H1 (cell line): Measurements from ENCODE around the gene POGLUT2. TPM values are rescaled to one million over a fixed set of nuclear protein-coding genes. Genes with fewer than 3 reads are reported as not detected.

Source experiments
- CTCF ChIA-PET: fragments of 300-600 bp; sonication (Branson Sonifier 250); formaldehyde crosslinking; loops from one replicate; lab custom pipeline; 2021; ENCODE audit not compliant: partially characterized antibody; lab: Charles Lee
- POLR2A ChIA-PET: fragments of 300-600 bp; sonication (Branson Sonifier 250); formaldehyde crosslinking; loops from one replicate; lab custom pipeline; 2021; ENCODE audit warnings: inconsistent platforms; ENCODE audit not compliant: partially characterized antibody; lab: Charles Lee
- DNase-seq, 2 experiments: peaks; one replicate each; pipeline versions ENCODE4 v3.0.0 to v3.0.0-alpha.2; 2010 to 2022; ENCODE audit warnings: low spot score in 2 of 2, low read depth in 1 of 2, mixed read lengths in 1 of 2
- FAIRE-seq: peaks from 2 replicates; lab custom pipeline; 2011; peaks lifted over from hg19 to GRCh38; lab: Jason Lieb, UNC
- H2AFZ ChIP-seq: 2 replicates; pipeline ENCODE4 v1.8.1; 2012; ENCODE audit warnings: low read length, inconsistent platforms
- H2AK5ac ChIP-seq: 2 replicates; pipeline ENCODE4 v1.6.1; 2013; ENCODE audit warnings: low read depth, low read length
- H2BK120ac ChIP-seq: replicated peaks from 2 replicates; pipeline ENCODE3; 2013; ENCODE audit warnings: low read depth, low read length, inconsistent platforms
- H2BK12ac ChIP-seq: 2 replicates; pipeline ENCODE4 v1.6.1; 2013; ENCODE audit warnings: low read depth, low read length
- H2BK15ac ChIP-seq: 2 replicates; pipeline ENCODE4 v1.6.1; 2013; ENCODE audit warnings: low read length
- H2BK20ac ChIP-seq: 2 replicates; pipeline ENCODE4 v1.6.1; 2013; ENCODE audit warnings: low read length
- H2BK5ac ChIP-seq: 2 replicates; pipeline ENCODE4 v1.6.1; 2013; ENCODE audit warnings: low read depth, low read length
- H3K14ac ChIP-seq: 2 replicates; pipeline ENCODE4 v1.6.1; 2013; ENCODE audit warnings: inconsistent platforms; ENCODE audit not compliant: insufficient read length
- H3K18ac ChIP-seq: 2 replicates; pipeline ENCODE4 v1.6.1; 2013; ENCODE audit warnings: low read length; ENCODE audit errors: extremely low read depth
- H3K23ac ChIP-seq: 2 replicates; pipeline ENCODE4 v1.6.1; 2013; ENCODE audit warnings: inconsistent platforms; ENCODE audit not compliant: insufficient read length
- H3K23me2 ChIP-seq: 2 replicates; pipeline ENCODE4 v1.6.1; 2013; ENCODE audit warnings: low read depth, low read length
- H3K27ac ChIP-seq: 2 replicates; pipeline ENCODE4 v1.6.1; 2011; ENCODE audit warnings: low read depth, low read length, inconsistent platforms
- H3K27me3 ChIP-seq, 4 experiments: replicated peaks in 1 of 4; 1 replicate in 1 of 4; 2 replicates in 3 of 4; pipeline versions ENCODE4 v1.6.1 to v1.8.1; 2011 to 2013; ENCODE audit warnings: low read length in 3 of 4, mild to moderate bottlenecking in 3 of 4, inconsistent platforms in 2 of 4, mixed read lengths in 2 of 4, moderate library complexity in 1 of 4; ENCODE audit not compliant: control insufficient read depth in 3 of 4, insufficient read depth in 3 of 4; ENCODE audit errors: extremely low read depth in 1 of 4
- H3K36me3 ChIP-seq, 4 experiments: 2 replicates each; pipeline versions ENCODE4 v1.6.1 to v1.8.1; 2011 to 2013; ENCODE audit warnings: mild to moderate bottlenecking in 4 of 4, low read length in 3 of 4, moderate library complexity in 2 of 4, control low read depth in 1 of 4, inconsistent platforms in 1 of 4; ENCODE audit not compliant: insufficient read depth in 4 of 4, control insufficient read depth in 2 of 4
- H3K4ac ChIP-seq: replicated peaks from 2 replicates; pipeline ENCODE3; 2013; ENCODE audit warnings: low read length, low read depth, mixed read lengths, inconsistent platforms; ENCODE audit not compliant: insufficient read length
- H3K4me1 ChIP-seq, 4 experiments: replicated peaks in 1 of 4; 1 replicate in 1 of 4; 2 replicates in 3 of 4; pipeline versions ENCODE4 v1.6.1 to v1.8.1; 2011 to 2013; ENCODE audit warnings: low read length in 3 of 4, inconsistent platforms in 2 of 4, mixed read lengths in 1 of 4; ENCODE audit not compliant: insufficient read depth in 4 of 4, control insufficient read depth in 3 of 4
- H3K4me2 ChIP-seq, 2 experiments: 2 replicates each; pipeline versions ENCODE4 v1.6.1 to v1.8.1; 2011 to 2013; ENCODE audit warnings: low read depth in 2 of 2, low read length in 2 of 2, control low read depth in 1 of 2, inconsistent platforms in 1 of 2, mild to moderate bottlenecking in 1 of 2; ENCODE audit not compliant: insufficient read depth in 1 of 2
- H3K4me3 ChIP-seq, 4 experiments: fragments of 200-600, 300-600 bp in 1 of 4; sonication (generic), shearing (Covaris generic), sonication (Bioruptor Twin) in 1 of 4; 2 replicates each; pipeline versions ENCODE4 v1.5.1 to v1.8.1; 2011 to 2016; ENCODE audit warnings: low read length in 4 of 4, low read depth in 3 of 4, control low read depth in 2 of 4, inconsistent platforms in 2 of 4, mild to moderate bottlenecking in 2 of 4, mixed read lengths in 1 of 4, moderate library complexity in 1 of 4; ENCODE audit not compliant: insufficient read depth in 2 of 4; ENCODE audit errors: extremely low read depth in 1 of 4
- H3K56ac ChIP-seq: replicated peaks from 2 replicates; pipeline ENCODE3; 2013; ENCODE audit warnings: low read depth, mild to moderate bottlenecking, mixed read lengths, low read length, inconsistent platforms; ENCODE audit not compliant: insufficient read length
- H3K79me1 ChIP-seq: 2 replicates; pipeline ENCODE4 v1.6.1; 2013; ENCODE audit warnings: low read depth, low read length, control low read depth
- H3K79me2 ChIP-seq, 2 experiments: 2 replicates each; pipeline versions ENCODE4 v1.6.1 to v1.8.1; 2012 to 2013; ENCODE audit warnings: low read length in 2 of 2, mild to moderate bottlenecking in 2 of 2, inconsistent platforms in 1 of 2; ENCODE audit not compliant: insufficient read depth in 2 of 2, control insufficient read depth in 1 of 2
- H3K9ac ChIP-seq, 4 experiments: replicated peaks in 1 of 4; 1 replicate in 1 of 4; 2 replicates in 3 of 4; pipeline versions ENCODE4 v1.6.1 to v1.8.1; 2011 to 2013; ENCODE audit warnings: low read depth in 3 of 4, low read length in 3 of 4, control low read depth in 2 of 4, mild to moderate bottlenecking in 2 of 4, moderate library complexity in 2 of 4, inconsistent platforms in 1 of 4; ENCODE audit errors: extremely low read depth in 1 of 4
- H3K9me3 ChIP-seq, 2 experiments: 2 replicates each; pipeline versions ENCODE4 v1.6.1 to v1.8.1; 2012 to 2013; ENCODE audit warnings: mild to moderate bottlenecking in 2 of 2, moderate library complexity in 2 of 2, control low read depth in 1 of 2, inconsistent platforms in 1 of 2, low read depth in 1 of 2, low read length in 1 of 2, mixed read lengths in 1 of 2; ENCODE audit not compliant: insufficient read depth in 2 of 2
- H4K20me1 ChIP-seq, 2 experiments: replicated peaks in 1 of 2; 2 replicates each; pipeline versions ENCODE3 to v1.8.1; 2011 to 2013; ENCODE audit warnings: inconsistent platforms in 2 of 2, low read length in 2 of 2, mild to moderate bottlenecking in 1 of 2; ENCODE audit not compliant: insufficient read depth in 2 of 2, control insufficient read depth in 1 of 2
- H4K5ac ChIP-seq: 2 replicates; pipeline ENCODE4 v1.6.1; 2013; ENCODE audit warnings: low read length, low read depth, mixed read lengths, inconsistent platforms; ENCODE audit not compliant: insufficient read length
- H4K8ac ChIP-seq: 2 replicates; pipeline ENCODE4 v1.8.0; 2013; ENCODE audit warnings: mild to moderate bottlenecking, moderate library complexity, low read length, inconsistent platforms; ENCODE audit not compliant: insufficient read depth; ENCODE audit errors: extremely low read depth
- H4K91ac ChIP-seq: replicated peaks from 2 replicates; pipeline ENCODE3; 2013; ENCODE audit warnings: low read length, mixed read lengths, inconsistent platforms; ENCODE audit not compliant: insufficient read length
- ASH2L ChIP-seq: fragments of 200-600, 300-600 bp; sonication (generic); IDR thresholded peaks from one replicate; pipeline ENCODE4 v1.7.1; 2017; ENCODE audit warnings: low read length
- RFX5 ChIP-seq: IDR thresholded peaks from 2 replicates; pipeline ENCODE4 v1.6.1; 2011; ENCODE audit warnings: low read depth, low read length, improper control_type of control experiment, borderline replicate concordance
- RNF2 ChIP-seq: fragments of 200-900, 300-1000 bp; sonication (generic); IDR thresholded peaks from 2 replicates; pipeline ENCODE4 v1.7.1; 2016; ENCODE audit warnings: borderline replicate concordance, low read depth, mild to moderate bottlenecking, antibody characterized with exemption, low read length; ENCODE audit not compliant: poor library complexity, severe bottlenecking; ENCODE audit errors: missing control alignments
- SUZ12 ChIP-seq: fragments of 200-600 bp; sonication (generic); IDR thresholded peaks from 2 replicates; pipeline ENCODE4 v1.6.1; 2012; ENCODE audit warnings: mild to moderate bottlenecking, inconsistent platforms, low read length, moderate library complexity, mixed read lengths
- WGBS, 2 experiments: shearing (Covaris generic) in 1 of 2; methylation state at CpG; one replicate each; pipeline versions ENCODE4 v1.1.6 to v1.1.7; 2013 to 2015; ENCODE audit warnings: low lambda C conversion rate in 2 of 2, mixed read lengths in 2 of 2, inconsistent platforms in 1 of 2, low coverage in 1 of 2, missing lambda C conversion rate in 1 of 2; ENCODE audit not compliant: insufficient replicate concordance in 2 of 2, insufficient coverage in 1 of 2, insufficient read length in 1 of 2; ENCODE audit errors: extremely low coverage in 1 of 2, missing lambda C conversion rate in 1 of 2; 5-methylcytosine and 5-hydroxymethylcytosine counted together
- polyA plus RNA-seq, 7 experiments: library from polyadenylated mRNA; depleted of rRNA in 3 of 7; stranded (reverse) in 5 of 7; unstranded in 2 of 7; fragments of >200 nt in 5 of 7; fragments of 200-250 nt in 2 of 7; gene quantifications; 1 replicate in 5 of 7; 2 replicates in 1 of 7; 4 replicates in 1 of 7; pipeline versions ENCODE4 v1.2.1 to v1.2.3, GENCODE V29; 2011 to 2013; ENCODE audit warnings: missing spikeins in 2 of 7, mixed read lengths in 2 of 7
- total RNA-seq: library from RNA; stranded (reverse); fragmentation: NEBNext Ultra II Directional; extraction: Animal tissue kit (Norgen Biotek cat#: 25700); gene quantifications from 2 replicates; pipeline ENCODE4 v1.2.1, GENCODE V29; 2021

The POGLUT2 gene
- total and polyA plus RNA-seq, 2 of the 8 experiments (the other 6 are each of a cell fraction or from before 2014, with no cell fraction given): 9.9 to 22.3 TPM

GRCh38 chr13:102771298-102772041 is 27.3 kb downstream of the POGLUT2 start:
- Histone ChIP-seq H3K27ac (no peak overlapping the region), H3K23me2 (peaks cover 5% of the 10 kb centered on the region), H3K14ac (no peak overlapping the region), H3K4ac (no peak overlapping the region), H3K56ac (no peak overlapping the region), H3K23ac (no peak overlapping the region), H2BK5ac (no peak overlapping the region), H3K9me3 (peaks cover 0 to 4% of the 10 kb centered on the region in 2 experiments; a peak in 1 of 4 replicates), H4K8ac (no peak overlapping the region), H3K36me3 (peaks cover 0 to 6% (median 0%) of the 10 kb centered on the region in 4 experiments; a peak in 2 of 8 replicates), H2BK120ac (no peak overlapping the region), H3K4me3 (no peak overlapping the region), H2BK15ac (no peak overlapping the region), H4K20me1 (peaks cover 0 to 2% of the 10 kb centered on the region in 2 experiments), H2AK5ac (no peak overlapping the region), H3K27me3 (peaks cover 0 to 18% (median 12%) of the 10 kb centered on the region in 4 experiments; a peak in 5 of 7 replicates), H2AFZ (no peak overlapping the region), H3K9ac (no peak overlapping the region), H3K18ac (no peak overlapping the region)
- FAIRE-seq: no peak
- CTCF ChIA-PET: interaction anchor here (1.0 to 5.6 kb wide), 3 partner anchors 29 to 182 kb away, joined by 3 to 28 read pairs (median 4); no protein-coding TSS in a partner anchor
- POLR2A ChIA-PET: interaction anchor here (2.5 kb wide), 1 partner anchor 14 kb away, joined by 6 read pairs; no protein-coding TSS in a partner anchor
- DNase-seq: no peak
- TF ChIP-seq RFX5 (no peak), RNF2 (no peak), ASH2L (no peak), SUZ12 (no peak)
- TF ChIP-seq, all 59 proteins: peak for 0
- H4K5ac ChIP-seq: no peak overlapping the region
- no peaks in the 10 kb centered on the region for H3K79me2 ChIP-seq
- no peak overlapping the region for H4K91ac ChIP-seq
- no peaks in the 10 kb centered on the region for H3K79me1 ChIP-seq
- H3K4me2 ChIP-seq: no peak overlapping the region
- H2BK20ac ChIP-seq: no peak overlapping the region
- H3K4me1 ChIP-seq: peaks cover 0 to 6% (median 2%) of the 10 kb centered on the region in 4 experiments; a peak in 2 of 7 replicates
- whole genome bisulfite sequencing, 2 experiments: 91% methylated on average over 6 of the region's 6 CpGs; no CpG with 5 or more reads in 1 of the 2 experiments
- no peak overlapping the region for H2BK12ac ChIP-seq
